Astrocyte of the cerebellum (primary cell): ENCODE measurements around the gene SAPCD1.

ENCODE experiments used
- DNase-seq: peaks from one replicate; pipeline ENCODE4 v3.0.0-alpha.2; 2011; ENCODE audit warnings: low read depth
- H3K4me3 ChIP-seq: 2 replicates; pipeline ENCODE4 v1.5.1; 2011; ENCODE audit warnings: mild to moderate bottlenecking, low read depth, low read length, moderate library complexity
- in situ Hi-C: cut with HindIII; loops from 2 replicates; pipeline ENCODE4 v1.10.0; 2017; ENCODE audit warnings: low sequenced_read_pairs
- TF ChIP-seq, protein P1 (sequence below): IDR thresholded peaks from 2 replicates; pipeline ENCODE4 v1.5.1; 2012; ENCODE audit warnings: low read length, low read depth, moderate library complexity, mild to moderate bottlenecking; ENCODE audit errors: missing control alignments

The SAPCD1 gene

DNA sequence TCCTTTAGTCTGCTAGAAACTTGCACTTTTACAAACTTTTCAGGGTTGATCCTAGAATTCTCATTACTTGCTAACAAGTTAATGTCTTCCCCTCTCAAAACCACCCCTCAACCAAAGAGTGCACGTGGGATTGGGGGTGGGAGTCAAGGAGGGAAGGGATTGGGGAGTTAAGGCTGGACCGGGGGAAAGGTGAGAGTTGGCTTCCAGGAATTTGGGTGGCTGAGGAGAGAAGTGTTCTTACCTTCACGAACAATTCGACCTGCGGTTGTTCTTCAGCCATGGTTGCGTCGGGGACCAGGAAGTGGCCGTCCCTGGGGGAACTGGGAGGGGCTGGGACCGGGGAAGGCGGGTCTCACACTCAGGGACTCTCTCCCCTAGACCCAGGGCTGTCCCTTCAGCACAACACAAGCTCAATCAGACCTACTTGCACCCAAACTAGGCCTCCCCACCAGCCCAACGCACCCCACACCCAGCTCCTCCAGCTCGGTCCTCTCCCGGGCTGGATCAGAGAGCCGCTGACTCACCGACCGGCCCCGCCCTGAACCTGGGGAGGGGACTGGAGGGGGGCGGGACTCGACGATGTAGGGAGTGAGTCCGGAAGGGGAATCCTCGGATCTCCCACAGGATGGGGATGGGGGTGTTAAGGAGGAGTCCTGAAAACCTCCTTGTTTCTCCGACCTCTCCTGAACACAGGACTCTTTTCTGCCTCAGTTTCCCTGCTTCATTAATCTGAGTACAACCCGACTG is 26.3 kb upstream of the SAPCD1 start, which contains the start of gene CLIC1:
CLIC1 (minus strand) TSS at position 510 of the 747 bp plus-strand sequence; CDS start at position 280, 230 bp downstream.
- TF ChIP-seq, protein P1, sequence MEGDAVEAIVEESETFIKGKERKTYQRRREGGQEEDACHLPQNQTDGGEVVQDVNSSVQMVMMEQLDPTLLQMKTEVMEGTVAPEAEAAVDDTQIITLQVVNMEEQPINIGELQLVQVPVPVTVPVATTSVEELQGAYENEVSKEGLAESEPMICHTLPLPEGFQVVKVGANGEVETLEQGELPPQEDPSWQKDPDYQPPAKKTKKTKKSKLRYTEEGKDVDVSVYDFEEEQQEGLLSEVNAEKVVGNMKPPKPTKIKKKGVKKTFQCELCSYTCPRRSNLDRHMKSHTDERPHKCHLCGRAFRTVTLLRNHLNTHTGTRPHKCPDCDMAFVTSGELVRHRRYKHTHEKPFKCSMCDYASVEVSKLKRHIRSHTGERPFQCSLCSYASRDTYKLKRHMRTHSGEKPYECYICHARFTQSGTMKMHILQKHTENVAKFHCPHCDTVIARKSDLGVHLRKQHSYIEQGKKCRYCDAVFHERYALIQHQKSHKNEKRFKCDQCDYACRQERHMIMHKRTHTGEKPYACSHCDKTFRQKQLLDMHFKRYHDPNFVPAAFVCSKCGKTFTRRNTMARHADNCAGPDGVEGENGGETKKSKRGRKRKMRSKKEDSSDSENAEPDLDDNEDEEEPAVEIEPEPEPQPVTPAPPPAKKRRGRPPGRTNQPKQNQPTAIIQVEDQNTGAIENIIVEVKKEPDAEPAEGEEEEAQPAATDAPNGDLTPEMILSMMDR = no peak
- in situ Hi-C loops = no loop called here
- peak; percentile 28 for DNase-seq
- H3K4me3 ChIP-seq = peak within 1 kb of the TSS; percentile 99

DNA sequence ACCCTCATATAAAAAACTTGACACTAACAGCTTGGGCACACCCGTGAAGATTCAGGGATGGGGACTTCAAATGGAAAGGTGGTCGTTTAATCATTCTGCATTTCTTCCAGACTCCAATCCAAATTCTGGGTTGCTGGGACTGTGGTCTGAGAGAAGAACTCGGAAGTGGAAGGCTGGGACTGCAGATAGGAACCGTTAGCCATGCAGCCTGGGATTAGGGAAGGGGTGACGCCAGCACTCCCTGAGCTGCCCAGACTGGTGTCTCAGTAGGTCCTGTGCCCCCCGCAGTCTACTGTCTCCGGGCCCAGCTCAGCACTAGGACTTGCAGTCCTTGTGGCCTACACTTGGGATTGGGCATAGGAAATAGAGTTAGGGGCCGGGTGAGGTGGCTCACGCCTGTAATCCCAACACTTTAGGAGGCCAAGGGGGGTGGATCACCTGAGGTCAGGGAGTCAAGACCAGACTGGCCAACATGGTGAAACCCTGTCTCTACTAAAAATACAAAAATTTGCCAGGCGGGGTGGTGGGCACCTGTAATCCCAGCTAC is 25.6 kb upstream of the SAPCD1 start:
- in situ Hi-C loops = no loop called here
- TF ChIP-seq, protein P1 = no peak
- DNase-seq = no peak
- peak overlapping the region; percentile 99 for H3K4me3 ChIP-seq

DNA sequence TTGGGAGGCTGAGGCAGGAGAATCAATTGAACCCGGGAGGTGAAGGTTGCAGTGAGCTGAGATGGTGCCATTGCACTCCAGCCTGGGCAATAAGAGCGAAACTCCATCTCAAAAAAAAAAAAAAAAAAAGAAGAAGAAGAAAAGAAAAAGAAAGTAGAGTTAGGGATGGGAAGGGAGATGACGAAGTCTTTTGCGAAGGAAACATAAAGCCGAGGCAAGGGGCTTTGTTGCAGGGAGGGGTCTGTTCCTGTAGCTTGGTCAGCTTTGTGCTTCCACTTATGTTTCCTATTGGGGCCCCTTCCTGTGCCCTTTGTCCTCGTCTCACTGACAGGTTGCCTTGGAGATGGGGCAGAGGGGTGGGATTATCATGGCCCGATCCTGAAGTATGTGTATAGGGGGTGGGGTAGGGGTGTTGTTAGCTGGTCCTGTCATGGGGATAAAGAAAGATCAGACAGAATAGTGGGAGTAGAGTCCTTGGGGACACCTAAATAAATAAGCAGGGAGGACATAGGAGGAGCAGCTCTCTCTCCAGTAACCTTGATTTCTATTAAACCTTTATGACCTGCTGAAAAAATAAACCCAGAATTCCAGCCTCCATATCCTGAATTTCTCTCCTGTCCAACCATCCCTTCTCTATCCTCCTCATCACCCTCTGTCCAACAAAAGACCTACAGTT is 25.0 kb upstream of the SAPCD1 start:
- peak overlapping the region; percentile 5 for H3K4me3 ChIP-seq
- no peak for DNase-seq
- TF ChIP-seq, protein P1 = no peak
- in situ Hi-C loops = no loop called here

DNA sequence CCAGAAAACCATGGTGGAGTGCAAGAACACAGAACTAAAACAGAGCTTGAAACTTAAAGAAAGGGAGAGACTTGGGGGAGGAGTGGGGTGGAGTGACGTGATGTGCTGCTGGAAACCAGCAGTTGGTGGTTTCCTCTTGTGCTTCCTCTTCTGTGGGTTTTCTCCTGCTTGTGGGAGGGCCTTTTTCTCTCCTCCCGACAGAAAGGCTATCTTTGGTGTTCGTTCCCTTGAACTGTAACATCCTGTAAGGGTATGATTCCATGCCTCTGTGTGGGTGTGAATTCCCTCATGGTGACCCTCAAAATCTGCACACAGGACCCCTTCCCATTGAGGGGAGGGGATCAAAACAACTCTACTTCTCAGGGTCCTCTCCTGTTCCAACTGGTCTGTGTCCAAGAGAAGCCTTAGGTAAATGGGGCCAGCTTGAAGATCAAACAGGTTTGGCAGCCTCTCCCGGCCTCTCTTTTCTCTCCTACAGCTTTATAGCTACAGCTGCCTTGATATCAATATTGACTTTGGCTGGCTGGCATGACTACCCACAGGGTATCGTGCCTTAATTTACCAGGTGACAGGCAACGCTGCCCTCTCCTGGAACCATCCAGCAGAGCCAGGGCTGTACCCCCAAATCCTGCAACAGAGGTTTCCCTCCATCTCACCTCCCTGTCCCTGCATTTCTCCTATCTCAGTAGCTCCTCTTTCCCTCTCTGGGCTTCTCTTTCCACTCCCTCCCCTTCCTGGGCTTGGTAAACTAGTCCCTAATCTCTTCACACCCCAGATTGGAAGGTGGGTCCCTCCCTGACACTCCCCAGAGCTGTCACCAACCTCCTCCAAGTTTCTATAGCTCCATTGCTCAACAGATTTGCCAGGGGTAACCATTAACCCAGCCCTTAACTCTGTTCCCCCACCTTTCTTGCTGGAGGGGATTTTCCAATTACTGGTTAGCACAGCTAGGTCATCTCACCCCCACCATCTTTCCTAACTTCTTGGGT is 24.2 kb upstream of the SAPCD1 start:
- in situ Hi-C loops = no loop called here
- TF ChIP-seq, protein P1 = peak; percentile 30
- peak; percentile 65 for DNase-seq
- peak overlapping the region; percentile 5 for H3K4me3 ChIP-seq

DNA sequence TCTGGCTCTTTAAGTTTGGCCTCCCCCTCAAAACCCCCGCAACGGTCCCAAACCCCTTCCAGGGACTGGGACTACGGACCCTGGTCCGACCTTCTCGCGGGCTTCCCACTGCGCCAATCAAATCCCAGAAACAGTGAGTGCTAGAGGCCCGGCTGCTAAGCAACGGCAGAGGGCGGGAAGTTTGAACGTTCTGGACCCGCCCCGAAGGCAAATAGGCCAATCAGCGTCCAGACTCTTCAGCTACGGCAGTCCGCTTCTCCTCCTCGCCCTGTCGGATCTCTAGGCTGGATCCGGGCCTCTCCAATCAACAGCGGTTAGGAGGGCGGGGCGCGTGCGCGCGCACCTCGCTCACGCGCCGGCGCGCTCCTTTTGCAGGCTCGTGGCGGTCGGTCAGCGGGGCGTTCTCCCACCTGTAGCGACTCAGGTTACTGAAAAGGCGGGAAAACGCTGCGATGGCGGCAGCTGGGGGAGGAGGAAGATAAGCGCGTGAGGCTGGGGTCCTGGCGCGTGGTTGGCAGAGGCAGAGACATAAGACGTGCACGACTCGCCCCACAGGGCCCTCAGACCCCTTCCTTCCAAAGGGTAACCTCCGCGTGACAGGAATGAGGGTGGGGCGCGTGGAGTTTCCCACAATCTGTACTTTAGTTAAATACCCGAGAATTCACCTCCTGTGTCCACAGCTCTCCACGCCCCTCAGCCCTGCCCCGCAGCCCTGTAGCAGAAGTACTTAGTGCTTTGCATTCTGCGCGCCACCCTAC is 22.6 kb upstream of the SAPCD1 start, which contains the start of gene MSH5:
MSH5 (plus strand) TSS at position 367 of the 758 bp plus-strand sequence. CDS start 462 bp downstream, outside the sequence.
- DNase-seq = peak; percentile 96
- in situ Hi-C loops = no loop called here
- TF ChIP-seq, protein P1 = no peak
- H3K4me3 ChIP-seq = peak within 1 kb of the TSS; percentile 55
